Spleen (tissue), 11 donors: ENCODE measurements around the gene NT5C. TPM values are rescaled to one million over a fixed set of nuclear protein-coding genes. Genes with fewer than 3 reads are reported as not detected.
A peak's percentile ranks its signal among the peaks of the same experiment; 100 is the strongest.

Experiments
- DNase-seq: peaks from one replicate; pipeline ENCODE4 v3.0.0-alpha.2; 2020
- H3K27ac ChIP-seq, 8 donors: fragments of 200-600 bp; sonication (generic) in 7 of 8; 1 replicate in 4 of 8; 2 replicates in 4 of 8; pipeline versions ENCODE4 v1.5.0 to v1.8.0; 2016 to 2021; ENCODE audit warnings: inconsistent platforms in 4 of 8, mild to moderate bottlenecking in 4 of 8, moderate library complexity in 1 of 8
- H3K27me3 ChIP-seq, 7 donors: fragments of 200-600 bp; sonication (generic) in 6 of 7; replicated peaks in 1 of 7; 1 replicate in 4 of 7; 2 replicates in 3 of 7; pipeline versions ENCODE4 v1.5.0 to v1.8.0; 2016 to 2021; ENCODE audit warnings: inconsistent platforms in 3 of 7, mild to moderate bottlenecking in 1 of 7
- H3K36me3 ChIP-seq, 6 donors: fragments of 200-600 bp; sonication (generic) in 5 of 6; 1 replicate in 4 of 6; 2 replicates in 2 of 6; pipeline versions ENCODE4 v1.5.0 to v1.8.0; 2016 to 2021; ENCODE audit warnings: inconsistent platforms in 2 of 6
- H3K4me1 ChIP-seq, 6 donors: fragments of 200-600 bp; sonication (generic) in 5 of 6; 1 replicate in 3 of 6; 2 replicates in 3 of 6; pipeline versions ENCODE4 v1.5.0 to v1.8.0; 2016 to 2021; ENCODE audit warnings: inconsistent platforms in 3 of 6
- H3K4me3 ChIP-seq, 8 donors: fragments of 200-600 bp; sonication (generic) in 7 of 8; 1 replicate in 4 of 8; 2 replicates in 4 of 8; pipeline versions ENCODE4 v1.5.0 to v1.8.0; 2016 to 2021; ENCODE audit warnings: inconsistent platforms in 4 of 8, mild to moderate bottlenecking in 4 of 8, moderate library complexity in 2 of 8
- H3K9me3 ChIP-seq, 8 donors: fragments of 200-600 bp; sonication (generic) in 7 of 8; 1 replicate in 4 of 8; 2 replicates in 4 of 8; pipeline versions ENCODE4 v1.5.0 to v1.8.0; 2016 to 2021; ENCODE audit warnings: inconsistent platforms in 4 of 8
- CTCF ChIP-seq, 11 experiments: fragments of 200-600 bp in 7 of 11; fragments of 450-650 bp in 4 of 11; sonication (generic) in 4 of 11; IDR thresholded peaks in 8 of 11; conservative IDR thresholded peaks in 3 of 11; 1 replicate in 7 of 11; 2 replicates in 4 of 11; pipeline versions ENCODE4 v1.4.0 to v1.8.0; 2016 to 2021; ENCODE audit warnings: antibody characterized with exemption in 11 of 11, inconsistent platforms in 4 of 11, mild to moderate bottlenecking in 1 of 11
- POLR2A ChIP-seq, 3 donors: fragments of 450-650 bp; IDR thresholded peaks; one replicate each; pipeline ENCODE4 v1.5.1; 2017; ENCODE audit warnings: antibody characterized with exemption in 3 of 3, mild to moderate bottlenecking in 1 of 3
- POLR2AphosphoS5 ChIP-seq, 3 donors: sonication (generic); formaldehyde crosslinking; IDR thresholded peaks; one replicate each; pipeline ENCODE4 v1.5.1; 2017; ENCODE audit warnings: antibody characterized with exemption in 3 of 3
- whole genome bisulfite sequencing, 5 donors: extraction: QIAGEN DNeasy Blood & Tissue Kit in 3 of 5; methylation state at CpG; one replicate each; pipeline versions ENCODE4 v1.1.5 to v1.1.7; 2013 to 2018; 5-methylcytosine and 5-hydroxymethylcytosine counted together
- intact Hi-C: fragments of 100-400 bp; cut with DNase I; formaldehyde crosslinking; loops from one replicate; pipeline ENCODE4 v1.15.0; 2023; ENCODE audit warnings: low total_unique reads
- polyA plus RNA-seq, 3 donors: library from polyadenylated mRNA; stranded (reverse); fragments of 200-250 nt; gene quantifications; one replicate each; pipeline ENCODE4 v1.2.1, GENCODE V29; 2013
- total RNA-seq, 7 donors: library from RNA; depleted of rRNA in 3 of 7; stranded (reverse); fragments of >200 nt in 3 of 7; fragmentation: NEBNext Ultra II Directional in 4 of 7; extraction: Animal tissue kit (Norgen Biotek cat#: 25700) in 4 of 7; gene quantifications; one replicate each; pipeline versions ENCODE4 v1.1.0 to v1.2.1, GENCODE V29; 2016 to 2021
- donor health status: healthy with polysubstance abuse.
- donor health status: DM: no; HTN: no; CAD: no; lungs with moderate emphysema.
- donor health status: DM: no; HTN: no; CAD: no.
- donor health status: Bipolar disorder and iron deficiency.
- donor health status: healthy.
- donor health status: DM: no; HTN: no; CAD: no.
- donor health status: DM: yes; HTN: yes; CAD: no.

The NT5C gene
- total and polyA plus RNA-seq, 10 donors: 48.2 to 145 (median 65.8) TPM

GRCh38 chr17:75097865-75098264 lies 33.7 kb downstream of the NT5C start:
- H3K27ac ChIP-seq: no peak overlapping the region
- peaks cover 0 to 57% (median 29%) of the 10 kb centered on the region in 6 donors for H3K4me1 ChIP-seq
- H3K4me3 ChIP-seq: no peak overlapping the region
- DNase-seq: no peak
- no peaks in the 10 kb centered on the region for H3K27me3 ChIP-seq
- intact Hi-C loops: no loop called here
- 91 to 99% (median 94%) methylated on average over 7 of the region's 7 CpGs for WGBS, 5 donors
- peaks cover 0 to 56% (median 12%) of the 10 kb centered on the region in 6 donors for H3K36me3 ChIP-seq
- H3K9me3 ChIP-seq: no peaks in the 10 kb centered on the region
- no peak for TF ChIP-seq CTCF (IDR thresholded peaks at IDR 0.05 in 8 of 11, conservative IDR thresholded peaks at IDR 0.05 in 3 of 11)
- no peak for TF ChIP-seq POLR2AphosphoS5 (IDR thresholded peaks at IDR 0.05)
- no peak for TF ChIP-seq POLR2A (IDR thresholded peaks at IDR 0.05)

- TF ChIP-seq POLR2AphosphoS5 (IDR thresholded peaks at IDR 0.05) (peak; percentile 66 to 81 (median 70)), CTCF (IDR thresholded peaks at IDR 0.05 in 8 of 11, conservative IDR thresholded peaks at IDR 0.05 in 3 of 11) (no peak), POLR2A (IDR thresholded peaks at IDR 0.05) (no peak)
- DNase-seq: peak; percentile 90
- intact Hi-C loops: no loop called here
- peak overlapping the region in 1 of 8 donors; percentile 41 for H3K4me3 ChIP-seq
- H3K36me3 ChIP-seq: peaks cover 0 to 56% (median 12%) of the 10 kb centered on the region in 6 donors
- H3K9me3 ChIP-seq: no peaks in the 10 kb centered on the region
- 21 to 36% (median 32%) methylated on average over 14 of the region's 14 CpGs for WGBS, 5 donors
- H3K4me1 ChIP-seq: peaks cover 5 to 61% (median 36%) of the 10 kb centered on the region in 6 donors
- H3K27ac ChIP-seq: peak overlapping the region in 7 of 8 donors; percentile 45 to 87 (median 76)
- H3K27me3 ChIP-seq: no peaks in the 10 kb centered on the region
These were observed 35.4 kb downstream of the NT5C start for GRCh38 chr17:75096082-75096625.

- peaks cover 0 to 44% (median 5%) of the 10 kb centered on the region in 6 donors for H3K36me3 ChIP-seq
- TF ChIP-seq POLR2AphosphoS5 (IDR thresholded peaks at IDR 0.05) (peak in 1 of 3 donors; percentile 3), CTCF (IDR thresholded peaks at IDR 0.05 in 8 of 11, conservative IDR thresholded peaks at IDR 0.05 in 3 of 11) (no peak)
- peak overlapping the region in 1 of 8 donors; percentile 87 for H3K27ac ChIP-seq
- intact Hi-C loops: no loop called here
- H3K27me3 ChIP-seq: no peaks in the 10 kb centered on the region
- WGBS, 5 donors: 82 to 92% (median 88%) methylated on average over 8 to 16 of the region's 16 CpGs
- DNase-seq: no peak
- H3K4me3 ChIP-seq: no peak overlapping the region
- peaks cover 11 to 73% (median 48%) of the 10 kb centered on the region in 6 donors for H3K4me1 ChIP-seq
- H3K9me3 ChIP-seq: no peaks in the 10 kb centered on the region
These were observed 36.6 kb downstream of the NT5C start for GRCh38 chr17:75094871-75095399.

GRCh38 chr17:75093548-75094158 lies 37.9 kb downstream of the NT5C start:
- 89 to 95% (median 94%) methylated on average over 12 to 18 of the region's 18 CpGs for WGBS, 5 donors
- TF ChIP-seq POLR2AphosphoS5 (IDR thresholded peaks at IDR 0.05) (no peak), CTCF (IDR thresholded peaks at IDR 0.05 in 8 of 11, conservative IDR thresholded peaks at IDR 0.05 in 3 of 11) (no peak), POLR2A (IDR thresholded peaks at IDR 0.05) (no peak)
- no peak for DNase-seq
- intact Hi-C loops: no loop called here
- Histone ChIP-seq H3K27me3 (no peaks in the 10 kb centered on the region), H3K4me1 (peaks cover 19 to 86% (median 61%) of the 10 kb centered on the region in 6 donors), H3K36me3 (peaks cover 0 to 31% (median under 1%) of the 10 kb centered on the region in 6 donors), H3K9me3 (no peaks in the 10 kb centered on the region), H3K4me3 (no peak overlapping the region), H3K27ac (peak overlapping the region in 3 of 8 donors; percentile 34 to 66 (median 63))
